Measurements from ENCODE around the gene SCN4A. TPM values are rescaled to one million over a fixed set of nuclear protein-coding genes. Genes with fewer than 3 reads are reported as not detected.
"Not testable (repeated sequence)": the region's sequence is repeated elsewhere in the genome, so short reads cannot be mapped to it uniquely, and the experiment has no call there.

Gene SCN4A
- total RNA-seq, 2 donors from 2014 or later = 0.20 TPM; not detected in 1

DNA sequence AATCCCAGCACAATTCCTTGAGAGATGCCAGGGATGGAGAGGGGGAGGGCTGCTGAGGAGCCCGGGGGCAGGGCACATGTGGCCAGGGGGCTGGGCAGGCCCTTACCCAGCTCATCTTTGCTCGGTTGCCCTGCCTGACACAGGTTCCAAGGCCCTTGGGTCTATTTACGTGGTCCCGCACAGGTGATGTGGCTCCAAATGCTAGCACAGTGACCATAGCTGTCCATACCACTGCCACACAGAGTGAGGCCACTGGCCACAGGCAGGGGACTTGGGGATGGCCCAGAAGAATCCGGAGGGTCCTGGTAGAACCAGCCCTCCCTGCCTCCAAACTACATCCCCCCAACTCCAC, 15.4 kb upstream of the SCN4A start:
- DNase-seq (no peak), ATAC-seq (no peak)
- intact Hi-C loops (cut with DNase I, micrococcal nuclease) = no loop called here

DNA sequence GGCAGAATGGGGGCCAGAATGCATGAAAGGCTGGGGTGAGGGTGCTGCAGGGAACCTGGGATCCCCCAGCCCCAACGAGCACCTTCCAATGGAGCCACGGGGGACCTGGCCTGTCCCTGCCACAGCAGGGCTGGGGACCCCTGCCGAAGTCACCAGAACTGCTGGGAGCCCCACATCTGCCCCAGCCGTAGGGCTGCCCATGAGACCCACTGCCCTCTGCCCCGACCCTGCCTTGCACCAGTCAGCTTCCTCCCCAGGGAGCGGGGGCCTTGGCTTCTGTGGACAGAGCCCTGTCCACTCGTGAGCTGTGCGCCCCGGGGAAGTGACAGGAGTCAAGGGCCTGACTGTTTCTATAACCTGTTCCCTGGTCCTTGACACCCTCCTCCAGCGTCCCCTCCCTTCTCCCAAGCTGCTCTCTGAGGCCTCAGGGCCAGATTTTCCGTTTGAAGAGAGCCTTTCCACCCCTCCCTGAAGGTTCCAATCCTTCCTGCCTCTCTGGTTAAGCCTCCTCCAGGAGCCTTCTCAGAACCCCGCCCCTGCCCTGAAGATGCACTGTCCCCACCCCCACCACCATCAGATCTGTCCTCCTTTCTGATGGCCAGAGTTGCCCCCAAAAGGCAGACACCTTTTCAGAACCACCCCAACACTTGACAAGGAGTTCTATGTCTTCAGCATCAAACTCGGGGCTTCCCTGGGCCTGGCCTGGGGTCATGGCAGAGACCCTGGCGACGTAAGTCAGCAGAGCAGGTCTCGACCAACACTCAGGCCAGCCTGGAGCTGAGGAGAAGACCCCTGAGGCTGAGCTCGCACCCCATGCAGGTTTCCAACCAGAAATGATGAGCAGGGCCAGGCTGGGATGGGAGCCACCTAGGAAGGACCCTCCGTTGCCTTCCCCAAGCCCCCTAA, 14.8 kb upstream of the SCN4A start:
- intact Hi-C loops (cut with DNase I, micrococcal nuclease) = no loop called here
- ATAC-seq = no peak

GRCh38 chr17:63986821-63987220, 14.1 kb upstream of the SCN4A start:
- no peak for DNase-seq
- intact Hi-C loops (cut with DNase I, micrococcal nuclease) = no loop called here
- ATAC-seq = no peak

More for the DNA sequence above, 14.8 kb upstream of the SCN4A start:
- DNase-seq = no peak

GRCh38 chr17:63985387-63986140, 12.8 kb upstream of the SCN4A start:
- ATAC-seq (no peak), DNase-seq (no peak)
- intact Hi-C loops (cut with DNase I, micrococcal nuclease) = no loop called here

- DNase-seq (peak in 1 of 2 donors; percentile 49), ATAC-seq (peak; percentile 88)
- intact Hi-C loops (cut with DNase I, micrococcal nuclease) = no loop called here
These were observed 12.1 kb upstream of the SCN4A start for GRCh38 chr17:63984651-63985386.

- no peak for ATAC-seq
- DNase-seq = no peak
- intact Hi-C loops (cut with DNase I, micrococcal nuclease) = no loop called here
These were observed 11.5 kb upstream of the SCN4A start for GRCh38 chr17:63984236-63984635.

DNA sequence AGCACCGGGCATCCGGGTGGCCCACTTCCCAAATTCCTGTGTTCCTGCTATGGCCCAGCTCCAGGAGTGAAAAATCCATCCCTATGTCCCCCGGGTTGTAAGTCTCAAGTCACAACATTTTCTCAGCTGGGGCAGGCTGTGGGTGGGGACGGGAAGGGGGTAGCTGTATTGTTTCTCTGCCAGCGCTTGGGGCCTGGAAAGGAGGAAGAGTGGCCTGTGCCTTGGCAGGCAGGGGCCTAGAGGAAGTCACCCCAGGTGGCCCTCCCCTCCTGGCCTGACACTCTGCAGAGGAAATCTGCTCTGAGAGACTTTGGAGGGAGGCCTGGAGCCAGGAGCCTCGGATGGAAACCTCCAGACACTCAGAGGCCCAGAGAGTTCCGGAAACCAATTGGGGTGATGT, 10.6 kb upstream of the SCN4A start:
- ATAC-seq (no peak), DNase-seq (no peak)
- intact Hi-C loops (cut with DNase I, micrococcal nuclease) = no loop called here

- DNase-seq; ATAC-seq; intact Hi-C loops (cut with DNase I, micrococcal nuclease): not testable (repeated sequence)
These were observed 9.9 kb upstream of the SCN4A start for GRCh38 chr17:63982641-63983040.

DNA sequence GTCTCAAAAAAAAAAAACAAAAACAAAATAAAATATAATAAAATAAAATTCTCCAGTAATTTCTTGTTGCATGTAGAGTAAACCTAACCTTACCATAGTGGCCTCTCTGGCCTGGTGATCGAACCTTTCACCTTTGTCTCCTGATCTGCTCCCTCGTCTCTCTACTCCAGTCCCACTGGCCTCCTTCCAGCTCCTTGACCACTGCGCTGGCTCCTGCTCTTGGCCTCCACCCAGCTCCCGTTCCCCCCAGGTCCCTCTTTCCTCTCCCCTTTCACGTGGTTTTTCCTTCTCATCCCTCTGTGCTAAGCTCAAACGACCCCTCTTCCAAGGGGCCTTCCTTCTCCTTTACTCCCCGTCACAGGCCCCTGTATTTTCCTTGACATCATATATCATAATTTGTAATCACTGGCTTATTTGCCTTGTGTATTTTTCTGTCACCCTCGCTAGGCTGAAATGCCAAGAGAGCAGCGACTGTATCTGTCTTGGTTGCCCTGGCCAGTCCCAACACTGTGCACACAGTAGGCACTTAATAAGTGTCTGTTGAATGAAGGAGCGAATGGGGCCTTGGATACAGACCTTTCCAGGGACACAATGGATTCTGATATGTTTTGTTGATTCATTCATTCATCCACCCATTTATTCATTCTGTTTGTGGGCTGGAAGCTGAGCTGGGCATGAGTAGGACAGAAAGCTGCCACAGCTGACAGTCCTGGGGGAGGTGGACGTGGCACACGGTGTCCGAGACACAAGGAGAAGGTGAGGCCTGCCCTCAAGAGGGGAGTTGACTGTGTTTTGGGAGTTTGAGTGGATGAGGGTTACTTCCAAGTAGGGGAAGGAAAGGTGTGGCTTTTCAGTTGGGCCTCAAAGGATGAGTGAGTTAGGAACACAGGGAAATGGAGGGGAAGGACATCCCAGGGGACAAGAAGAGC, 5.8 kb upstream of the SCN4A start:
- no peak for ATAC-seq
- intact Hi-C loops (cut with DNase I, micrococcal nuclease) = no loop called here
- DNase-seq = no peak

DNA sequence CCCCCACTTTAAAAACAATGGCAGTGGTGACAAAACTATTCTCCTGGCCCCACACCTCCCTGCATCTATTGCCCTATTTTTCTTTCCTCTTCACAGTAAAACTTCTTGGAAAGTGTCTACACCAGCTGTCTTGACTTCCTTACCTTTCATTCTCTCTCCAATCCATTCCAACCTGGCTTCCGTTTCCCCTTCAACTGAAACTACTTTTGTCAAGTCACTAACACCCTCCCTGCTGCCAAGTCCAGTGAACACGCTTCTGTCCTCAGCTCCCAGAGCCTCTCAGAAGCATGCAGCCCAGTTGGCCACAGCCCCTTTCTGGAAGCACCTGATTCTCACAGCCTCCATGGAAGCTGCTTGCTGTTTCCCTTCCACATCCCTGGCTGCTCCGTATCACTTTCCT, 4.0 kb upstream of the SCN4A start:
- no peak for ATAC-seq
- DNase-seq = no peak
- intact Hi-C loops (cut with DNase I, micrococcal nuclease) = no loop called here

DNA sequence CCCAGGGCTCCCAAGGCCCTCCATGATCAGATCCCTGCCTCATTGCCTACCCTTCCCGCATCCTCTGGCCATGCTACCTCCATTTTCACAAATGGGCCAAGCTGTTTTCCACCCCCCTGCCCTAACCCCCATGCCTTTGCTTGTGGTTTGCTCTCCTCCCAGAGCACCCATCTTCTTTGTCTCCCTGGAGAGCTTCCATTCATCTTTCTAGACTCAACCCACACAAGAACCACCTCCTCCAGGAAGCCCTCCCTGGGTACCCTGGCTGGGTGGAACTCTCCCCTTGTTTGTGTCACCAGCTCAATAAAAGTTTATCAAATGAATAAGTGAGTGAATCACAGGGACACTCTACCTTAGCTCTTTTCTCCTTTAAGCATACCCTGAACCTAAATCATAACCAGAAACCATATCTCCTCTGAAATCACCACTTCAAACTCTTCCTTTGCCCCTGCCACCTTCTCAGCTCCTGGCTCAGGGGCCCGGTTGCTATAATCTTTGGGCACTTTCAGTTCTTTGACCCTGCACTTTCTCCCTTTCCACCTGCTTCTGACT, 2.9 kb upstream of the SCN4A start:
- intact Hi-C loops (cut with DNase I, micrococcal nuclease) = no loop called here
- DNase-seq (no peak), ATAC-seq (no peak)

- intact Hi-C loops (cut with DNase I, micrococcal nuclease) = no loop called here
- DNase-seq = no peak
- ATAC-seq = no peak
These were observed 2.0 kb upstream of the SCN4A start for GRCh38 chr17:63974594-63975192.

DNA sequence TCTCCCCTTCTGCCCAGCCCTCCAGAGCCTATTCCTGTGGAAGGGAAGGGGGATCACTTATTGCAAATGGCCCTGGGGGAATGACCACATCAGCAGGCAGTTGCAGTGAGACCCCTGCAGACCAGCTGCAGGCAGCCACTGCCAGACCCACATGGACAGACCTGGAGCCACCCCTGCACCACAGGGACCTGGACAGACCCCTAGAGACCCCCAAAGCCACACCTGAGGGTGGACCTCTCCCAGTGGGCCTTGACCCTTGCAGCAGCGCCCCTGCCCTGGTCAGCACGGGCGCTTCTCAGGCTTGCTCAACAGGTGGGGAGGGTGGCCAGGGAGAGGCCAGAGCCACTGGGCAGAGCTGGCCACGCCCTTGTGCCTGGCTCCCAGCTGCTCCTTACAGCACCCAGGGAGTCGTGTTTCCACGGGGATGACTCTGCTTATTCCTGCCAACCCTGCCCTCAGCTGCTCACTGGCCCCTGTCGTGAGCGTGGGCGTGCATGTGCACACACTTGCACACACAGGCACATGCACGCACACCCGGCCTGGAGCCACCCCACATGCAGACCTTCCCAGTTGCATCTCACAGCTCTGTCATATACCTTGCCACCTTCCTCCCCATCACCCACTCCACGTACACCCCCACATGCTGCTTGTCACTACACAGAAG, 1.3 kb upstream of the SCN4A start:
- DNase-seq = peak in 1 of 2 donors; percentile 47
- ATAC-seq = peak; percentile 92
- intact Hi-C loops (cut with DNase I, micrococcal nuclease) = no loop called here

DNA sequence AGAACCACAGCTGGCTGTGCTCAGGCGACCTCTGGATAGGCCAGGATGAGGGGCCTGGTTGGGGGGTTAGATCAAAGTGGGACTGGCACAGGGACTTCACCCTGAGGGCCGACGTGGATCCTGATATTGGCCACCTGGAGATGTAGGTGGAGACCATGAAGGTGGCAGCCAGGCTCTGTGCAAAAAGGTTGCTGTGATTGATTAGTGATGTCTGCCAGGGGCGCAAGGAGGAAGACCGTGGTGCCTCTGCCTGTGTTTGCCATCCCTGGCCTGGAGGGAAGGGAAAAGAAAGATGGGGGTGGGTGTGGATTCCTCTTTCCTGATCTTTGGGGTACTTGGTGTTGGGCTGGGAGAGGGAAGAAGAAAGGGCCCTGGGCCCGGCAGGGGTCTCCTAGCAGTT, 529 bp upstream of the SCN4A start:
- DNase-seq (no peak), ATAC-seq (no peak)
- intact Hi-C loops (cut with DNase I, micrococcal nuclease) = no loop called here

GRCh38 chr17:63969278-63969677, 3.4 kb downstream of the SCN4A start:
- DNase-seq = no peak
- ATAC-seq = no peak
- intact Hi-C loops (cut with DNase I, micrococcal nuclease) = no loop called here

- DNase-seq (no peak), ATAC-seq (no peak)
- intact Hi-C loops (cut with DNase I, micrococcal nuclease) = no loop called here
These were observed 4.8 kb downstream of the SCN4A start for GRCh38 chr17:63967953-63968352.

DNA sequence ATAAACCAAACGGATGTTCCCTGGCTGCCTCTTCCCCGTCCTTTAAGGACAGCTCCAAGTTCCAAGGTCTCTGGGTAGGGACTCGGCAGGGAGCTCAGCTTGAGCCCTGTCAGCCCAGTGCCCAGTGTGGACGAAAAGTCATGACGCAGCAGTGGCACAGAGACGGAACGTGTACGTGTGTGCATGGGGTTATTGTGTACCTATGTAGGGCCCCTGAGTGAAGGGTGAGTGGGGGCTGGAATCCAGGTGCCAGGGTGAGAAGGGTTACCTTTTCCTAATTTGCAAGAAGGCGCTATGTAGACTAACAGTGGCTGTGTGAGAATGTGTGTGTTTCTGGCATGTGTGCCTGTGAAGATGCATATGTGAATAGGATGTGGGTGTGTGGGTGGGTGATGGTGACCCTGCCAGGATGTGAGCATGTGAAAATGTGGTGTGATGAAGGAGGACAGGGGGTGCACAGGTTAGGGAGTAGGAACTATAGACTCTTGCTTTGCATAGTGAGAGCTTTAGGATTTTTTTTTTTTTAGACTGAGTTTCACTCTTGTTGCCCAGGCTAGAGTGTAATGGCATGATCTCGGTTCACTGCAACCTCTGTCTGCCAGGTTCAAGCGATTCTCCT, 6.0 kb downstream of the SCN4A start:
- intact Hi-C loops (cut with DNase I, micrococcal nuclease) = no loop called here
- ATAC-seq (no peak), DNase-seq (no peak)
